ENCODE data around the gene CA10.

GRCh38 chr17:51668155-51668962 lies 490.2 kb downstream of the CA10 start:
- no peak for TF ChIP-seq CTCF (IDR thresholded peaks at IDR 0.05)
- no peak for TF ChIP-seq EZH2 (IDR thresholded peaks at IDR 0.05; ENCODE audit: borderline replicate concordance, insufficient read depth, low read depth, low read length, poor library complexity, severe bottlenecking)
